ENCODE measurements around the gene CCDC85A. TPM values are rescaled to one million over a fixed set of nuclear protein-coding genes. Genes with fewer than 3 reads are reported as not detected.

Gene CCDC85A
- total RNA-seq, 1 experiment from 2014 or later, result not detected

DNA sequence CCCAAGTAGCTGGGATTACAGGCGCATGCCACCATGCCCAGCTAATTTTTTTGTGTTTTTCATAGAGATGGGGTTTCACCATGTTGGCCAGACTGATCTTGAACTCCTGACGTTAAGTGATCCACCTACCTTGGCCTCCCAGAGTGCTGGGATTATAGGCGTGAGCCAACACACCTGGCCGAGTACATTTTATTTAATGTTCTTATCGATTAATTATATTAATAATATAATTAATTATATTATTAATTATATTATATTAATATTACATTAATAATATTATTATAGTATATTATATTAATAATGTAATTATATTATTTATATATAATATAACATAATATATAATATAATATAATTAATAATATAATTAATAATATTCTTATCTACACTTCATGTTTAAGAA lies 101.4 kb downstream of the CCDC85A start:
- no peak overlapping the region for H3K27ac Mint-ChIP-seq (ENCODE audit: unreplicated experiment)
- BruUV-seq (replicated peaks), result no TSS peak
- intact Hi-C loops (cut with micrococcal nuclease; ENCODE audit: unreplicated experiment), result loop anchor here (5.0 kb wide), 1 partner anchor 1212 kb away; no protein-coding TSS in a partner anchor
- ChIA-PET POLR2A (no interaction called here), CTCF (no interaction called here)
- H3K36me3 Mint-ChIP-seq (ENCODE audit: insufficient read depth, unreplicated experiment), result no peaks in the 10 kb centered on the region
- Histone ChIP-seq H3K27me3 (replicated peaks; ENCODE audit: control insufficient read depth, insufficient read depth, low read length) (no peaks in the 10 kb centered on the region), H3K9me3 (no peaks in the 10 kb centered on the region; the same call in 1 of the 2 replicates), H3K36me3 (ENCODE audit: control insufficient read depth, insufficient read depth, low read length) (no peaks in the 10 kb centered on the region), H3K4me3 (ENCODE audit: low read depth, low read length) (no peak overlapping the region), H3K4me1 (no peaks in the 10 kb centered on the region)
- H3K9me3 Mint-ChIP-seq (ENCODE audit: unreplicated experiment), result no peaks in the 10 kb centered on the region
- H3K4me1 Mint-ChIP-seq (ENCODE audit: low read depth, unreplicated experiment), result peaks cover 4% of the 10 kb centered on the region
- no peak for TF ChIP-seq CTCF (IDR thresholded peaks at IDR 0.05; ENCODE audit: insufficient read depth in 1 of 2, low read depth in 1 of 2, low read length in 1 of 2, severe bottlenecking in 1 of 2, unreplicated experiment in 1 of 2)
- H3K27me3 Mint-ChIP-seq (ENCODE audit: insufficient read depth, unreplicated experiment), result peaks cover 3% of the 10 kb centered on the region
- H3K4me3 Mint-ChIP-seq (ENCODE audit: unreplicated experiment), result no peak overlapping the region
- no peak for DNase-seq

GRCh38 chr2:56286936-56287335 lies 103.1 kb downstream of the CCDC85A start:
- intact Hi-C loops (cut with micrococcal nuclease; ENCODE audit: unreplicated experiment), result loop anchor here (5.0 kb wide), 1 partner anchor 1210 kb away; no protein-coding TSS in a partner anchor
- TF ChIP-seq CTCF (IDR thresholded peaks at IDR 0.05; ENCODE audit: insufficient read depth in 1 of 2, low read depth in 1 of 2, low read length in 1 of 2, severe bottlenecking in 1 of 2, unreplicated experiment in 1 of 2), result no peak
- Mint-ChIP-seq H3K4me3 (ENCODE audit: unreplicated experiment) (no peak overlapping the region), H3K27me3 (ENCODE audit: insufficient read depth, unreplicated experiment) (peaks cover 6% of the 10 kb centered on the region), H3K36me3 (ENCODE audit: insufficient read depth, unreplicated experiment) (no peaks in the 10 kb centered on the region), H3K9me3 (ENCODE audit: unreplicated experiment) (no peaks in the 10 kb centered on the region), H3K27ac (ENCODE audit: unreplicated experiment) (no peak overlapping the region), H3K4me1 (ENCODE audit: low read depth, unreplicated experiment) (peaks cover 5% of the 10 kb centered on the region)
- no peak for DNase-seq
- CTCF ChIA-PET, result no interaction called here
- Histone ChIP-seq H3K9me3 (no peaks in the 10 kb centered on the region; the same call in 1 of the 2 replicates), H3K27me3 (replicated peaks; ENCODE audit: control insufficient read depth, insufficient read depth, low read length) (no peaks in the 10 kb centered on the region), H3K4me1 (no peaks in the 10 kb centered on the region), H3K36me3 (ENCODE audit: control insufficient read depth, insufficient read depth, low read length) (no peaks in the 10 kb centered on the region), H3K4me3 (ENCODE audit: low read depth, low read length) (no peak overlapping the region)
- no TSS peak for BruUV-seq (replicated peaks)
- POLR2A ChIA-PET, result no interaction called here

DNA sequence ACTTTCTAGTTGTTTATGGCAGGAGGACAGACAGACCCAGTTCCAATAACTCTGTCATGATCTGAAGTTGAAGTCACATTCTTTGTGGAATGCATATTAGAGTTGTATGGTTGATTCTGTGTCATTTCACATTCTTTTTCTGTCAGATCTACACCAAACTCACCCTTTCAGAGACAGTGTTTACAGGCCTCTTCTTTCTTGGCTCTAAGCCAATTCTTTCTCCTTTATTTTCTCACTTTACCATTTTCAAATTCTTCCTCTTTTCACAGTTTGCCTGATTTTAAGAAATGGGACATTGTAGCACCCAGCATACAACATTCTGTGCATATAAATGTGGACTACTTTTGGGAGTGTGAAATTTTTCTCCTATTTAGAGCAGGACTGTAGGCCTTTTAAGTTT lies 103.7 kb downstream of the CCDC85A start:
- CTCF ChIA-PET, result no interaction called here

More for the DNA sequence above, 103.7 kb downstream of the CCDC85A start:
- H3K9me3 Mint-ChIP-seq (ENCODE audit: unreplicated experiment), result no peaks in the 10 kb centered on the region
- no peaks in the 10 kb centered on the region; the same call in 1 of the 2 replicates for H3K9me3 ChIP-seq
- no peak for TF ChIP-seq CTCF (IDR thresholded peaks at IDR 0.05; ENCODE audit: insufficient read depth in 1 of 2, low read depth in 1 of 2, low read length in 1 of 2, severe bottlenecking in 1 of 2, unreplicated experiment in 1 of 2)
- no peak overlapping the region for H3K4me3 ChIP-seq (ENCODE audit: low read depth, low read length)
- no peaks in the 10 kb centered on the region for H3K36me3 Mint-ChIP-seq (ENCODE audit: insufficient read depth, unreplicated experiment)
- no peak for DNase-seq
- peaks cover 6% of the 10 kb centered on the region for H3K27me3 Mint-ChIP-seq (ENCODE audit: insufficient read depth, unreplicated experiment)
- BruUV-seq (replicated peaks), result no TSS peak
- H3K36me3 ChIP-seq (ENCODE audit: control insufficient read depth, insufficient read depth, low read length), result no peaks in the 10 kb centered on the region
- H3K27me3 ChIP-seq (replicated peaks; ENCODE audit: control insufficient read depth, insufficient read depth, low read length), result no peaks in the 10 kb centered on the region
- POLR2A ChIA-PET, result no interaction called here
- H3K4me1 Mint-ChIP-seq (ENCODE audit: low read depth, unreplicated experiment), result peaks cover 5% of the 10 kb centered on the region
- no peaks in the 10 kb centered on the region for H3K4me1 ChIP-seq
- no peak overlapping the region for H3K4me3 Mint-ChIP-seq (ENCODE audit: unreplicated experiment)
- intact Hi-C loops (cut with micrococcal nuclease; ENCODE audit: unreplicated experiment), result loop anchor here (5.0 kb wide), 1 partner anchor 1210 kb away; no protein-coding TSS in a partner anchor
- no peak overlapping the region for H3K27ac Mint-ChIP-seq (ENCODE audit: unreplicated experiment)
